Neural progenitor cell (in vitro differentiated cells): ENCODE results near the gene LRRC27. TPM values are rescaled to one million over a fixed set of nuclear protein-coding genes. Genes with fewer than 3 reads are reported as not detected.

Experiments used
- DNase-seq: peaks from one replicate; pipeline ENCODE4 v3.0.0-alpha.2; 2016; ENCODE audit warnings: low spot score
- H2AFZ ChIP-seq: fragments of 200-600 bp; sonication (generic); replicated peaks from 2 replicates; pipeline ENCODE4 v1.6.1; 2016; ENCODE audit warnings: antibody characterized with exemption
- H3F3A ChIP-seq: fragments of 200-600 bp; sonication (generic); 2 replicates; pipeline ENCODE4 v1.6.1; 2016; ENCODE audit warnings: antibody characterized with exemption, low read depth
- H3K27ac ChIP-seq: fragments of 200-600 bp; sonication (generic); 2 replicates; pipeline ENCODE4 v1.5.1; 2016; ENCODE audit warnings: mild to moderate bottlenecking
- H3K27me3 ChIP-seq: fragments of 200-600 bp; sonication (generic); 2 replicates; pipeline ENCODE4 v1.6.1; 2016; ENCODE audit warnings: mild to moderate bottlenecking, moderate library complexity
- H3K36me3 ChIP-seq: fragments of 200-600 bp; sonication (generic); 2 replicates; pipeline ENCODE4 v1.5.1; 2016
- H3K4me1 ChIP-seq: fragments of 200-600 bp; sonication (generic); 2 replicates; pipeline ENCODE4 v1.6.1; 2016; ENCODE audit warnings: mixed run types
- H3K4me2 ChIP-seq: fragments of 200-600 bp; sonication (generic); 2 replicates; pipeline ENCODE4 v1.6.1; 2016
- H3K4me3 ChIP-seq: fragments of 200-600 bp; sonication (generic); 2 replicates; pipeline ENCODE4 v1.5.1; 2016
- H3K79me2 ChIP-seq: fragments of 200-600 bp; sonication (generic); 2 replicates; pipeline ENCODE4 v1.6.1; 2016; ENCODE audit warnings: low read depth
- H3K9ac ChIP-seq: fragments of 200-600 bp; sonication (generic); 2 replicates; pipeline ENCODE4 v1.6.1; 2016
- H3K9me3 ChIP-seq: fragments of 200-600 bp; sonication (generic); 2 replicates; pipeline ENCODE4 v1.5.1; 2016; ENCODE audit warnings: low read depth
- H4K20me1 ChIP-seq: fragments of 200-600 bp; sonication (generic); 2 replicates; pipeline ENCODE4 v1.6.1; 2016; ENCODE audit warnings: low read depth
- H3K27ac Mint-ChIP-seq: 3 replicates; pipeline ENCODE4 v1.8.0; 2021; ENCODE audit warnings: mixed read lengths
- H3K27me3 Mint-ChIP-seq: 2 replicates; pipeline ENCODE4 v1.8.0; 2022; ENCODE audit warnings: low read depth, mild to moderate bottlenecking, inconsistent platforms, moderate library complexity, mixed read lengths; ENCODE audit not compliant: insufficient read depth
- H3K36me3 Mint-ChIP-seq: 3 replicates; pipeline ENCODE4 v1.8.0; 2021; ENCODE audit warnings: mixed read lengths
- H3K4me1 Mint-ChIP-seq: 3 replicates; pipeline ENCODE4 v1.8.0; 2021; ENCODE audit warnings: mixed read lengths
- H3K4me3 Mint-ChIP-seq: 3 replicates; pipeline ENCODE4 v1.8.0; 2021; ENCODE audit warnings: mild to moderate bottlenecking, moderate library complexity, mixed read lengths
- H3K9me3 Mint-ChIP-seq: 3 replicates; pipeline ENCODE4 v1.8.0; 2020; ENCODE audit warnings: mixed read lengths
- EZH2 ChIP-seq: fragments of 200-600 bp; sonication (generic); IDR thresholded peaks from 2 replicates; pipeline ENCODE4 v1.6.1; 2017; ENCODE audit warnings: antibody characterized with exemption, mild to moderate bottlenecking, moderate library complexity
- EZH2phosphoT487 ChIP-seq: fragments of 200-600 bp; sonication (generic); IDR thresholded peaks from 2 replicates; pipeline ENCODE4 v1.6.1; 2017; ENCODE audit warnings: antibody characterized with exemption
- total RNA-seq: library from RNA; depleted of rRNA; stranded (reverse); fragments of >200 nt; gene quantifications from 2 replicates; pipeline ENCODE4 v1.2.3, GENCODE V29; 2015; ENCODE audit warnings: low replicate concordance
- TF ChIP-seq, protein P1 (sequence below): fragments of 200-600 bp; sonication (generic); IDR thresholded peaks from 2 replicates; pipeline ENCODE4 v1.5.1; 2017; ENCODE audit warnings: antibody characterized with exemption, mild to moderate bottlenecking

LRRC27 gene
- total RNA-seq, 1 donor from 2014 or later: 16.9 TPM

DNA sequence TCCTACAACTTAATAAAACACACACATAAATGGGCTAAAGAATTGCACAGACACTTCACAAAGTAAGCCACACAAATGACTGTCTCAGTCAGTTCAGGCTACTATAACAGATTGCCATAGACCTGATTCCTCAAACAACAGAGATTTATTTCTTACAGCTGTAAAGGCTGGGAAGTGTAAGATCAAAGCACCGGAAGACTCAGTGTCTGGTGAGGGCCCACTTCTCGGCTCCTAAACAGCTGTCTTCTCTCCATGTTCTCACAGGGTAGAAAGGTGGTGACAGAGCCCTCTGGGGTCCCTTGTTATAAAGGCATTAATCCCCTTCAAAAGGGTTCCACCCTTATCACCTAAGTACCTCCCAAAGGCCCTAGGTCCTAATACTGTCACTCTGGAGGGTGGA lies 42.6 kb upstream of the LRRC27 start:
- Mint-ChIP-seq H3K4me1 (peaks cover 15% of the 10 kb centered on the region), H3K27ac (no peak overlapping the region)

GRCh38 chr10:132290631-132291030 lies 41.4 kb upstream of the LRRC27 start:
- H3K4me3 Mint-ChIP-seq: no peak overlapping the region
- Histone ChIP-seq H3K9ac (no peak overlapping the region), H3K9me3 (no peaks in the 10 kb centered on the region), H3K4me1 (peaks cover 13% of the 10 kb centered on the region), H3K36me3 (no peaks in the 10 kb centered on the region), H2AFZ (no peak overlapping the region), H3K4me3 (no peak overlapping the region), H4K20me1 (peaks cover 42% of the 10 kb centered on the region), H3K27ac (no peak overlapping the region), H3F3A (no peaks in the 10 kb centered on the region), H3K4me2 (no peak overlapping the region), H3K27me3 (peaks cover 1% of the 10 kb centered on the region), H3K79me2 (no peaks in the 10 kb centered on the region)
- H3K27ac Mint-ChIP-seq: no peak overlapping the region
- peaks cover 24% of the 10 kb centered on the region for H3K4me1 Mint-ChIP-seq
- no peak for DNase-seq
- TF ChIP-seq EZH2phosphoT487: no peak
- no peak for TF ChIP-seq EZH2
- TF ChIP-seq, protein P1, sequence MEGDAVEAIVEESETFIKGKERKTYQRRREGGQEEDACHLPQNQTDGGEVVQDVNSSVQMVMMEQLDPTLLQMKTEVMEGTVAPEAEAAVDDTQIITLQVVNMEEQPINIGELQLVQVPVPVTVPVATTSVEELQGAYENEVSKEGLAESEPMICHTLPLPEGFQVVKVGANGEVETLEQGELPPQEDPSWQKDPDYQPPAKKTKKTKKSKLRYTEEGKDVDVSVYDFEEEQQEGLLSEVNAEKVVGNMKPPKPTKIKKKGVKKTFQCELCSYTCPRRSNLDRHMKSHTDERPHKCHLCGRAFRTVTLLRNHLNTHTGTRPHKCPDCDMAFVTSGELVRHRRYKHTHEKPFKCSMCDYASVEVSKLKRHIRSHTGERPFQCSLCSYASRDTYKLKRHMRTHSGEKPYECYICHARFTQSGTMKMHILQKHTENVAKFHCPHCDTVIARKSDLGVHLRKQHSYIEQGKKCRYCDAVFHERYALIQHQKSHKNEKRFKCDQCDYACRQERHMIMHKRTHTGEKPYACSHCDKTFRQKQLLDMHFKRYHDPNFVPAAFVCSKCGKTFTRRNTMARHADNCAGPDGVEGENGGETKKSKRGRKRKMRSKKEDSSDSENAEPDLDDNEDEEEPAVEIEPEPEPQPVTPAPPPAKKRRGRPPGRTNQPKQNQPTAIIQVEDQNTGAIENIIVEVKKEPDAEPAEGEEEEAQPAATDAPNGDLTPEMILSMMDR: no peak
- H3K36me3 Mint-ChIP-seq: no peaks in the 10 kb centered on the region
- H3K9me3 Mint-ChIP-seq: peaks cover 16% of the 10 kb centered on the region
- peaks cover 3% of the 10 kb centered on the region for H3K27me3 Mint-ChIP-seq

More for the DNA sequence above, 42.6 kb upstream of the LRRC27 start:
- no peak overlapping the region for H2AFZ ChIP-seq
- H3K9me3 ChIP-seq: no peaks in the 10 kb centered on the region
- no peak for TF ChIP-seq EZH2
- TF ChIP-seq, protein P1: no peak
- TF ChIP-seq EZH2phosphoT487: no peak
- DNase-seq: no peak
- no peaks in the 10 kb centered on the region for H3K79me2 ChIP-seq
- H3K4me1 ChIP-seq: peaks cover 13% of the 10 kb centered on the region
- no peak overlapping the region for H3K27ac ChIP-seq
- Mint-ChIP-seq H3K36me3 (no peaks in the 10 kb centered on the region), H3K9me3 (peaks cover 16% of the 10 kb centered on the region), H3K27me3 (peaks cover 3% of the 10 kb centered on the region), H3K4me3 (no peak overlapping the region)
- H3K36me3 ChIP-seq: no peaks in the 10 kb centered on the region
- H3F3A ChIP-seq: no peaks in the 10 kb centered on the region
- H3K9ac ChIP-seq: no peak overlapping the region
- no peak overlapping the region for H3K4me2 ChIP-seq
- peaks cover 6% of the 10 kb centered on the region for H3K27me3 ChIP-seq
- peaks cover 30% of the 10 kb centered on the region for H4K20me1 ChIP-seq
- H3K4me3 ChIP-seq: no peak overlapping the region

DNA sequence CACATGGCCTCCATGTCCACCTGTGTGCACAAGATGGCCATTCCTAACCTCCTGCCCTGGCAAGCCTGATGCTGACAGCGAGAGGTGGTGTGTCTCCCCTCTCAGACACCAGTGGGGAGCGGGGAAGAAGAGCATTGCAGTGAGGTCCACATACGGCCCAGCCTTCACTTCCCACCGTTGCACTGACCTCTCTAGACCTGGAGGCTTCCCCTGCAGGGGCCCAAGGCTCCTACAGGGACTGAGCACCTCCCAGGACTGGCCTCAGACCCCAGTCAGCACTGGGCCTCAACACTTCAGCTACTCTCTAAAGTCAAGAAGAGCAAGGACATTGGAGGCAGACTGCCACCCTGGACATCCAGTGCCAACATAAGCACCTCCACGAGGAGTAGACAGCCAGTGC lies 40.2 kb upstream of the LRRC27 start:
- no peak overlapping the region for H3K4me3 Mint-ChIP-seq

More for the DNA sequence above, 40.2 kb upstream of the LRRC27 start:
- H3K36me3 Mint-ChIP-seq: no peaks in the 10 kb centered on the region
- Histone ChIP-seq H3K27ac (no peak overlapping the region), H3K4me1 (peaks cover 13% of the 10 kb centered on the region), H3K9me3 (no peaks in the 10 kb centered on the region), H3K27me3 (no peaks in the 10 kb centered on the region), H4K20me1 (peaks cover 53% of the 10 kb centered on the region), H3K79me2 (no peaks in the 10 kb centered on the region), H3K9ac (no peak overlapping the region), H2AFZ (no peak overlapping the region), H3K36me3 (no peaks in the 10 kb centered on the region), H3F3A (no peaks in the 10 kb centered on the region), H3K4me3 (no peak overlapping the region), H3K4me2 (no peak overlapping the region)
- TF ChIP-seq, protein P1: no peak
- TF ChIP-seq EZH2 (no peak), EZH2phosphoT487 (no peak)
- peaks cover 16% of the 10 kb centered on the region for H3K9me3 Mint-ChIP-seq
- no peak for DNase-seq
- H3K4me1 Mint-ChIP-seq: peaks cover 31% of the 10 kb centered on the region
- H3K27me3 Mint-ChIP-seq: peaks cover 3% of the 10 kb centered on the region
- H3K27ac Mint-ChIP-seq: no peak overlapping the region
